HCT116 (cell line): ENCODE data around the gene LRRFIP1. TPM values are rescaled to one million over a fixed set of nuclear protein-coding genes. Genes with fewer than 3 reads are reported as not detected.

ENCODE experiments used
- ATAC-seq: fragments of 200-7000 bp; cut with Tn5 transposase; 2 replicates; pipeline ENCODE4 v1.9.1; 2020; ENCODE audit warnings: mild to moderate bottlenecking, moderate library complexity
- BruUV-seq: library from RNA; stranded (reverse); fragments of 400-500 nt; replicated peaks from 2 replicates; lab custom pipeline; 2021; lab: Mats Ljungman, UMichigan
- CTCF ChIA-PET: fragments of 300-600 bp; sonication (Branson Sonifier 250); formaldehyde crosslinking; loops from one replicate; lab custom pipeline; 2021; ENCODE audit warnings: antibody characterized with exemption; lab: Charles Lee
- POLR2A ChIA-PET: fragments of 300-600, 350-600 bp; sonication (Branson Sonifier 250); formaldehyde crosslinking; loops from one replicate; lab custom pipeline; 2021; ENCODE audit warnings: antibody characterized with exemption; lab: Charles Lee
- RAD21 ChIA-PET, 2 experiments: fragments of 300-600 bp; sonication (Branson Sonifier 250); formaldehyde crosslinking; loops; one replicate each; lab custom pipeline; 2023; ENCODE audit warnings: low total read pairs in 2 of 2; ENCODE audit not compliant: uncharacterized antibody in 2 of 2, unreplicated experiment in 2 of 2, low non-redundant PET in 1 of 2; lab: Charles Lee
- DNase-seq: peaks from one replicate; pipeline ENCODE4 v3.0.0-alpha.2; 2010; ENCODE audit warnings: low read depth, low spot score
- H2AFZ ChIP-seq: fragments of 200-600 bp; shearing (Covaris generic), sonication (generic); 2 replicates; pipeline ENCODE4 v1.6.1; 2017; ENCODE audit warnings: low read depth, mixed run types, mixed read lengths, antibody characterized with exemption, low read length; ENCODE audit not compliant: poor library complexity, severe bottlenecking
- H3K27ac ChIP-seq: 2 replicates; pipeline ENCODE4 v1.5.1; 2012; ENCODE audit warnings: low read depth, low read length
- H3K27me3 ChIP-seq: fragments of 200-600 bp; sonication (generic); 2 replicates; pipeline ENCODE4 v1.6.1; 2016; ENCODE audit warnings: mixed run types, low read length, mixed read lengths; ENCODE audit not compliant: insufficient read depth
- H3K36me3 ChIP-seq, 2 experiments: fragments of 200-500 bp in 1 of 2; fragments of 200-600 bp in 1 of 2; sonication (Bioruptor generic) in 1 of 2; sonication (generic) in 1 of 2; 2 replicates each; pipeline versions ENCODE4 v1.5.1 to v1.6.1; 2014 to 2016; ENCODE audit warnings: low read length in 2 of 2, inconsistent platforms in 1 of 2, mixed read lengths in 1 of 2, mixed run types in 1 of 2; ENCODE audit not compliant: insufficient read depth in 2 of 2, control insufficient read depth in 1 of 2
- H3K4me1 ChIP-seq, 2 experiments: fragments of 200-600 bp in 1 of 2; sonication (generic) in 1 of 2; 2 replicates each; pipeline versions ENCODE4 v1.5.1 to v1.6.1; 2012 to 2017; ENCODE audit warnings: low read length in 2 of 2, inconsistent platforms in 1 of 2, mild to moderate bottlenecking in 1 of 2, mixed read lengths in 1 of 2, mixed run types in 1 of 2, moderate library complexity in 1 of 2; ENCODE audit not compliant: insufficient read depth in 2 of 2, control insufficient read depth in 1 of 2
- H3K4me2 ChIP-seq: fragments of 200-600 bp; sonication (generic); 2 replicates; pipeline ENCODE4 v1.6.1; 2017; ENCODE audit warnings: mixed run types, low read length, mixed read lengths
- H3K4me3 ChIP-seq, 2 experiments: fragments of 200-600 bp in 1 of 2; sonication (generic) in 1 of 2; replicated peaks in 1 of 2; 2 replicates each; pipeline ENCODE4 v1.5.1; 2011 to 2016; ENCODE audit warnings: low read length in 2 of 2, control low read depth in 1 of 2, low read depth in 1 of 2, mild to moderate bottlenecking in 1 of 2, mixed read lengths in 1 of 2, mixed run types in 1 of 2
- H3K79me2 ChIP-seq: fragments of 200-600 bp; sonication (generic); 2 replicates; pipeline ENCODE4 v1.6.1; 2017; ENCODE audit warnings: mild to moderate bottlenecking, mixed run types, low read length, moderate library complexity, mixed read lengths; ENCODE audit not compliant: insufficient read depth
- H3K9ac ChIP-seq: fragments of 200-600 bp; sonication (generic); 2 replicates; pipeline ENCODE4 v1.6.1; 2016; ENCODE audit warnings: low read length, mixed read lengths
- H3K9me2 ChIP-seq: fragments of 200-600 bp; sonication (generic), shearing (Covaris generic); 2 replicates; pipeline ENCODE4 v1.6.1; 2017; ENCODE audit warnings: mixed run types, mild to moderate bottlenecking, moderate library complexity; ENCODE audit not compliant: insufficient read depth
- H3K9me3 ChIP-seq, 2 experiments: fragments of 200-500 bp in 1 of 2; fragments of 200-600 bp in 1 of 2; sonication (Bioruptor generic) in 1 of 2; sonication (generic) in 1 of 2; 2 replicates each; pipeline ENCODE4 v1.6.1; 2014 to 2017; ENCODE audit warnings: low read length in 2 of 2, mixed read lengths in 2 of 2, inconsistent platforms in 1 of 2, low read depth in 1 of 2, mild to moderate bottlenecking in 1 of 2, mixed run types in 1 of 2, moderate library complexity in 1 of 2; ENCODE audit not compliant: control insufficient read depth in 1 of 2, insufficient read depth in 1 of 2
- H4K20me1 ChIP-seq: fragments of 200-600 bp; sonication (generic), shearing (Covaris generic); 2 replicates; pipeline ENCODE4 v1.6.1; 2017; ENCODE audit warnings: mixed run types, mild to moderate bottlenecking, moderate library complexity; ENCODE audit not compliant: insufficient read depth
- CBX3 ChIP-seq: IDR thresholded peaks from 2 replicates; pipeline ENCODE4 v1.6.1; 2012; ENCODE audit warnings: low read depth
- CEBPB ChIP-seq: IDR thresholded peaks from 2 replicates; pipeline ENCODE4 v1.6.1; 2012; ENCODE audit warnings: low read depth
- EGR1 ChIP-seq: IDR thresholded peaks from 2 replicates; pipeline ENCODE4 v1.6.1; 2012; ENCODE audit warnings: low read depth
- ELF1 ChIP-seq: IDR thresholded peaks from 2 replicates; pipeline ENCODE4 v1.6.1; 2012; ENCODE audit warnings: low read depth, borderline replicate concordance
- EZH2 ChIP-seq: fragments of 200-600 bp; sonication (generic); IDR thresholded peaks from 2 replicates; pipeline ENCODE4 v1.6.1; 2017; ENCODE audit warnings: antibody characterized with exemption, mixed run types
- JUND ChIP-seq: IDR thresholded peaks from 2 replicates; pipeline ENCODE4 v1.6.1; 2012
- POLR2AphosphoS5 ChIP-seq: IDR thresholded peaks from 2 replicates; pipeline ENCODE4 v1.6.1; 2011; ENCODE audit warnings: mild to moderate bottlenecking, low read depth, low read length, moderate library complexity
- SIN3A ChIP-seq: IDR thresholded peaks from 2 replicates; pipeline ENCODE4 v1.6.1; 2012; ENCODE audit warnings: low read depth
- SP1 ChIP-seq: IDR thresholded peaks from 2 replicates; pipeline ENCODE4 v1.6.1; 2012; ENCODE audit warnings: low read depth
- SRF ChIP-seq: IDR thresholded peaks from 2 replicates; pipeline ENCODE4 v1.6.1; 2012; ENCODE audit warnings: low read depth
- TCF7L2 ChIP-seq: IDR thresholded peaks from 2 replicates; pipeline ENCODE4 v1.7.0; 2011; ENCODE audit warnings: borderline replicate concordance, inconsistent platforms; ENCODE audit not compliant: insufficient read depth, insufficient read length; ENCODE audit errors: extremely low read depth
- YY1 ChIP-seq: IDR thresholded peaks from 2 replicates; pipeline ENCODE4 v1.6.1; 2011; ENCODE audit warnings: low read length, low read depth, moderate library complexity, mild to moderate bottlenecking; ENCODE audit not compliant: insufficient replicate concordance; ENCODE audit errors: extremely low read depth
- ZFX ChIP-seq: fragments of 450-650 bp; IDR thresholded peaks from 2 replicates; pipeline ENCODE4 v1.6.1; 2017
- intact Hi-C: fragments of 100-400 bp; cut with micrococcal nuclease; formaldehyde crosslinking; loops from 2 replicates; pipeline ENCODE4 v1.10.0; 2022
- total RNA-seq: library from RNA; stranded (reverse); gene quantifications from one replicate; pipeline ENCODE4 v1.2.1, GENCODE V29; 2021; ENCODE audit not compliant: unreplicated experiment
- TF ChIP-seq, protein P1 (sequence below): IDR thresholded peaks from 2 replicates; pipeline ENCODE4 v1.6.1; 2011; ENCODE audit warnings: mild to moderate bottlenecking, low read length, moderate library complexity; ENCODE audit not compliant: insufficient replicate concordance; ENCODE audit errors: extremely low read depth
- TF ChIP-seq, protein P2 (sequence below): IDR thresholded peaks from 2 replicates; pipeline ENCODE4 v1.6.1; 2012
- TF ChIP-seq, protein P3 (sequence below): IDR thresholded peaks from 2 replicates; pipeline ENCODE4 v1.6.1; 2012
- TF ChIP-seq, protein P4 (sequence below), 3 experiments: fragments of 200-600 bp in 1 of 3; sonication (generic) in 1 of 3; IDR thresholded peaks in 2 of 3; conservative IDR thresholded peaks in 1 of 3; 2 replicates each; pipeline ENCODE4 v1.5.1; 2012 to 2017; ENCODE audit warnings: low read depth in 2 of 3, low read length in 2 of 3, antibody characterized with exemption in 1 of 3, borderline replicate concordance in 1 of 3, control low read depth in 1 of 3, mild to moderate bottlenecking in 1 of 3, mixed read lengths in 1 of 3, mixed run types in 1 of 3, moderate library complexity in 1 of 3; ENCODE audit not compliant: insufficient read depth in 1 of 3

Gene LRRFIP1
- total RNA-seq, 1 experiment from 2014 or later, result 76.9 TPM

DNA sequence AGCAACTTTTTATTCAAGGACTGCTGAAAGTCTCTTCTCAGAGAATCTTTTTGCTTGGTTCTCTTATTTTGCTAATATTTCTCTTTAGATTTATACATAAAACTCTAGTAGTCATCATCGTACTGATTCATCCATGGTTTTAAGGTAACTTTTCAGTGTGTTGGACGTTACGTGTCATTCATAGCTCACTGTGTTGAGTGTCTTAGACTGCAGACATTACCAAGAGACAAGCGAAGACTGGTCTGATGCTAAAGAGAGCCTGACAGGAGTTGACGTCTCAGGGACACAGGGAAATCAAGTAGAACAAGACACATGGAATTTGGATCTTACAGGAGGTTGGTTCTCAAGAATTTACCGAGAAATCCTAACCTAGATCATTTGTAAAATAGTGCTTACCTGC lies 196.7 kb downstream of the LRRFIP1 start:
- no peaks in the 10 kb centered on the region for H3K9me2 ChIP-seq
- H3K9me3 ChIP-seq, result no peaks in the 10 kb centered on the region
- no peaks in the 10 kb centered on the region for H4K20me1 ChIP-seq
- ChIA-PET POLR2A (no interaction called here), RAD21 (no interaction called here)
- no peak for DNase-seq
- H3K9ac ChIP-seq, result no peak overlapping the region
- no peaks in the 10 kb centered on the region for H3K36me3 ChIP-seq
- no peak overlapping the region for H3K4me3 ChIP-seq
- H3K27ac ChIP-seq, result no peak overlapping the region
- intact Hi-C loops, result no loop called here
- H2AFZ ChIP-seq, result no peak overlapping the region
- H3K79me2 ChIP-seq, result no peaks in the 10 kb centered on the region
- H3K4me2 ChIP-seq, result no peak overlapping the region
- TF ChIP-seq JUND (no peak), CBX3 (no peak), POLR2AphosphoS5 (no peak), YY1 (no peak), EGR1 (no peak), TCF7L2 (no peak), SP1 (no peak), ZFX (no peak), SIN3A (no peak), SRF (no peak), ELF1 (no peak), CEBPB (no peak), EZH2 (no peak)
- TF ChIP-seq, protein P1, sequence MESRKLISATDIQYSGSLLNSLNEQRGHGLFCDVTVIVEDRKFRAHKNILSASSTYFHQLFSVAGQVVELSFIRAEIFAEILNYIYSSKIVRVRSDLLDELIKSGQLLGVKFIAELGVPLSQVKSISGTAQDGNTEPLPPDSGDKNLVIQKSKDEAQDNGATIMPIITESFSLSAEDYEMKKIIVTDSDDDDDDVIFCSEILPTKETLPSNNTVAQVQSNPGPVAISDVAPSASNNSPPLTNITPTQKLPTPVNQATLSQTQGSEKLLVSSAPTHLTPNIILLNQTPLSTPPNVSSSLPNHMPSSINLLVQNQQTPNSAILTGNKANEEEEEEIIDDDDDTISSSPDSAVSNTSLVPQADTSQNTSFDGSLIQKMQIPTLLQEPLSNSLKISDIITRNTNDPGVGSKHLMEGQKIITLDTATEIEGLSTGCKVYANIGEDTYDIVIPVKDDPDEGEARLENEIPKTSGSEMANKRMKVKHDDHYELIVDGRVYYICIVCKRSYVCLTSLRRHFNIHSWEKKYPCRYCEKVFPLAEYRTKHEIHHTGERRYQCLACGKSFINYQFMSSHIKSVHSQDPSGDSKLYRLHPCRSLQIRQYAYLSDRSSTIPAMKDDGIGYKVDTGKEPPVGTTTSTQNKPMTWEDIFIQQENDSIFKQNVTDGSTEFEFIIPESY, result no peak
- TF ChIP-seq, protein P2, sequence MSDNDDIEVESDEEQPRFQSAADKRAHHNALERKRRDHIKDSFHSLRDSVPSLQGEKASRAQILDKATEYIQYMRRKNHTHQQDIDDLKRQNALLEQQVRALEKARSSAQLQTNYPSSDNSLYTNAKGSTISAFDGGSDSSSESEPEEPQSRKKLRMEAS, result no peak
- TF ChIP-seq, protein P3, sequence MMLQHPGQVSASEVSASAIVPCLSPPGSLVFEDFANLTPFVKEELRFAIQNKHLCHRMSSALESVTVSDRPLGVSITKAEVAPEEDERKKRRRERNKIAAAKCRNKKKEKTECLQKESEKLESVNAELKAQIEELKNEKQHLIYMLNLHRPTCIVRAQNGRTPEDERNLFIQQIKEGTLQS, result no peak
- TF ChIP-seq, protein P4, sequence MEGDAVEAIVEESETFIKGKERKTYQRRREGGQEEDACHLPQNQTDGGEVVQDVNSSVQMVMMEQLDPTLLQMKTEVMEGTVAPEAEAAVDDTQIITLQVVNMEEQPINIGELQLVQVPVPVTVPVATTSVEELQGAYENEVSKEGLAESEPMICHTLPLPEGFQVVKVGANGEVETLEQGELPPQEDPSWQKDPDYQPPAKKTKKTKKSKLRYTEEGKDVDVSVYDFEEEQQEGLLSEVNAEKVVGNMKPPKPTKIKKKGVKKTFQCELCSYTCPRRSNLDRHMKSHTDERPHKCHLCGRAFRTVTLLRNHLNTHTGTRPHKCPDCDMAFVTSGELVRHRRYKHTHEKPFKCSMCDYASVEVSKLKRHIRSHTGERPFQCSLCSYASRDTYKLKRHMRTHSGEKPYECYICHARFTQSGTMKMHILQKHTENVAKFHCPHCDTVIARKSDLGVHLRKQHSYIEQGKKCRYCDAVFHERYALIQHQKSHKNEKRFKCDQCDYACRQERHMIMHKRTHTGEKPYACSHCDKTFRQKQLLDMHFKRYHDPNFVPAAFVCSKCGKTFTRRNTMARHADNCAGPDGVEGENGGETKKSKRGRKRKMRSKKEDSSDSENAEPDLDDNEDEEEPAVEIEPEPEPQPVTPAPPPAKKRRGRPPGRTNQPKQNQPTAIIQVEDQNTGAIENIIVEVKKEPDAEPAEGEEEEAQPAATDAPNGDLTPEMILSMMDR (IDR thresholded peaks at IDR 0.05 in 2 of 3, conservative IDR thresholded peaks at IDR 0.05 in 1 of 3; ENCODE audit: borderline replicate concordance in 1 of 3, insufficient read depth in 1 of 3, low read depth in 2 of 3, low read length in 2 of 3), result no peak
- TF ChIP-seq, all 23 proteins: peak for 0
- no peaks in the 10 kb centered on the region for H3K27me3 ChIP-seq
- CTCF ChIA-PET, result no interaction called here
- no TSS peak for BruUV-seq
- H3K4me1 ChIP-seq, result no peaks in the 10 kb centered on the region
- ATAC-seq, result no peak
